GM18505 (cell line): ENCODE data around the gene SHROOM1.
A peak's percentile ranks its signal among the peaks of the same experiment; 100 is the strongest.
"Not testable (repeated sequence)": the region's sequence is repeated elsewhere in the genome, so short reads cannot be mapped to it uniquely, and the experiment has no call there.

Experiments used
- ATAC-seq: cut with Tn5 transposase; IDR thresholded peaks from one replicate; pipeline ENCODE4 v1.9.1; 2021; ENCODE audit not compliant: unreplicated experiment
- POLR2A ChIP-seq: IDR thresholded peaks from 4 replicates; pipeline ENCODE4 v1.6.1; 2011; ENCODE audit warnings: borderline replicate concordance; ENCODE audit not compliant: insufficient read depth, insufficient read length; ENCODE audit errors: extremely low read depth

The SHROOM1 gene

DNA sequence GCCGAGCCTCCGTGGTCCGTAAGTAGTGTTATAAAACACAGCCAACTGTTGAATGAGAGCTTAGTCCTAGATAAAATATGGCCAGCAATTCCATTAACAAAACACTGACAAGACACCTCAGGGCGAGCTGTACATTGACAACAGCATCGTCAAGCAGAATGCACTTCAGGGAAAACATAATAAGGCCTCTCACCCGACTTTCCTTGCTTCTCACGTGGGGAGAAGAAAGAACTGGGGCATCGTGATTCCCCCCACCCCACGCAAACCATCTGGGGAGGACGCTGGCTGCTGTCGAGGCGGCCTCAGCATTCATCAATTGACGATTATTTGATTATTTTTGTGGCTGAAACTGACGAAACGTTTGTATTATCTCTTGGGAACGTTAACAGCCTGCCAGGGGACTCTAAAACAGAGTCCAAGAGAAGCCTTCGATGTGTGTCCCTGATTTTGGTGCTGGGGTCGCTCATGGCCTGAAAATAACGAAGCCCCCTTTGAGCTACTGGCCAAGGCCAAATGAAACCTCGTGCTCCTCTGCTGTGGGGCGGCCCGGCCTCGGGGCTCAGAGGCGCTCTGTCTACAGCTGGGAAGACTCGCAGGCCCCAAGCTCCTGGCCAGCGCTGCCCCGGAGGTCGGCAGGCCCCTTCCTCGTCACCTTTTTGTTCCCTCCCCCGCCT is 35.4 kb upstream of the SHROOM1 start:
- no peak for TF ChIP-seq POLR2A
- peak; percentile 15 for ATAC-seq

- no peak for TF ChIP-seq POLR2A
- ATAC-seq, result no peak
Observed at GRCh38 chr5:132860742-132861141, 30.3 kb upstream of the SHROOM1 start.

DNA sequence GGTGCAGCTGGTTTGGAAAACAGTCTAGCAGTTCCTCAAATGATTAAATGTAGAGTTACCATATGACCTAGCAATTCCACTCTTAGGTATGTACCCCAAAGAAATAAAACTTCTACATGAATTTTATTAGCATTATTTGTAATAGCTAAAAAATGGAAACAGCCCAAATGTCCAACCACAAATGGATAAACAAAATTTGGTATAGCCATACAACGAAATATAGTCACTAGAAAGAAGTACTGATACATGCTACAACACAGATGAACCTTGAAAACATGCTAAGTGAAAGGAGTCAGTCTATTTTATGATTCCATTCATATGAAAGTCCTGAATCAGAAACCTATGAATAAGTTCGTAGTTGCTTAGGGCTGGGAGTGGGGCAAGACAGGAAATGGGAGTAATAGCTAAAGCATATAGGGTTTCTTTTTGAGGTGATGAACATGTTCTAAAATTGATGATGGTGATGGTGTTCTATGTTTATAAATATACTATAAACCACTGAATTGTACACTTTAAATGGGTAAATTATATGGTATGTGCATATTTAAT is 29.5 kb upstream of the SHROOM1 start:
- TF ChIP-seq POLR2A, result no peak
- ATAC-seq, result no peak

DNA sequence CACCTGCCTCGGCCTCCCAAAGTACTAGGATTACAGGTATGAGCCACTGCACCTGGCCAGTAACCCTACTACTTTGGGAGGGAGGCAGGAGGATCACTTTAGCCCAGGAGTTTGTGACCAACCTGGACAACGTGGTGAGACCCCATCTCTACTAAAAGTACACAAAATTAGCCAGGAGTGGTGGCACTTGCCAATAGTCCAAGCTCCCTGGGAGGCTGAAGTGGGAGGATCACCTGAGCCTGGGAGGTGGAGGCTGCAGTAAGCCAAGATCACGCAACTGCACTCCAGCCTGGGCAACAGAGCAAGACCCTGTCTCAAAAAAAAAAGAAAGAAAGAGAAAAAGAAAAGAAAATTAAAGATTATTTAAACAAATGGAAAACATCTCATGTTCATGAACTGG is 25.6 kb upstream of the SHROOM1 start:
- TF ChIP-seq POLR2A, result no peak
- ATAC-seq, result no peak

GRCh38 chr5:132854992-132855391 is 24.5 kb upstream of the SHROOM1 start:
- not testable (repeated sequence) for ATAC-seq

- no peak for TF ChIP-seq POLR2A
- no peak for ATAC-seq
Observed at GRCh38 chr5:132854301-132854700, 23.9 kb upstream of the SHROOM1 start.

DNA sequence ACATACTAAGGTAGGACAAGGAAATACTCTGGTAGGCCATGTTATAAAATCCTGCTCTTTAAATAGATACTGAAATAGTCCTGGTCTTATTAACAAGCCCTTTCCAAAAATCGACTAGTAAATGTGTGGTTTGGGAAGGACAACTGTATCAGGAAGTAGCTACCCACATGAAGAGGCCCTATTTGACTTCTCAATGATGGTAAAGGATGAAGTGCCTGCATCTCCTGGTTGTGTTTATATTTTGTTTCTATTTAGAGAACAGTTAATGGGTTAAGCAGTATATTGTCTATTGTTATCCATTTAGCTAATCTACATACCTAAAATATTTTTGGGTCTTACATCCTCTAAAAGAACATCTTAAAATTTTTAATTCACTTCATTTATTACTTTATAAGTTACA is 23.3 kb upstream of the SHROOM1 start:
- TF ChIP-seq POLR2A, result no peak
- ATAC-seq, result no peak

DNA sequence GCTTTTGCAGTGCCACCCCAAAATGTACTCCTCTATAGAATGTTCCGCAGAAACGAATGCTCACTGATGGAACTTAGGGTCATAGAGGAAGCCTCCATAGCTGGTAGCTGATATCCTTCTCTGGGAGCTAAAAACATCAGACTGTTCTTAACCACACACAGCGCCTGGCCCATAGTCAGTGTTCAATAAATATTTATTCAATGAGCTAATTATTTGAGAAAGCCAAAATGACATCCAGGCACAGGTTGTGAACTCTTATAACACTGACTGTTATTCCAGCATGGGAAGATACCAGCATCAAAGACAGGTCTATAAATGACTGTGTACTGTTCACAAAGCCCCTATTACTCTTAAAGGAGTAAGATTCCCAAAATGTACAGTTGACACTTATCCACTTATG is 22.9 kb upstream of the SHROOM1 start:
- TF ChIP-seq POLR2A, result no peak
- no peak for ATAC-seq

DNA sequence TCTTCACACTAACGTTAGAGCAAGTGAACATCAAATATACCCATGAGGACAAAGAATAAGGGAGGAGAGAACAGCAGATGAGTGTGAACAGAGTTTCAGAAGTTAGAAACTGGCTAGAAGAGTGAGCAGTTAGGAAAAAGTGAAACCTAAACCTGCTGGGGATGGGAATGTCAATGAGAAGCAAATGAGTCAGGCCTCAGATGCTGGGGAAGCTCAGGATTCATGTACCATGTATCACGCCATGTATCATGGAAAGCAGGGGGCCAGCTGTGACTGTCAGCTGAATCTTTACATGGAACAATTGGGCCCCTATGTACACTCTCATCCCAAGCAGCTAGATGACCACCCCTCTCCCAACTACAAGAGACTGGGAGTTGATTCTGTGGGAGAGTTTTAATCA is 19.6 kb upstream of the SHROOM1 start:
- no peak for ATAC-seq
- TF ChIP-seq POLR2A, result no peak

GRCh38 chr5:132849347-132849746 is 18.9 kb upstream of the SHROOM1 start:
- no peak for TF ChIP-seq POLR2A
- no peak for ATAC-seq

GRCh38 chr5:132848270-132848669 is 17.8 kb upstream of the SHROOM1 start:
- ATAC-seq, result no peak
- no peak for TF ChIP-seq POLR2A

DNA sequence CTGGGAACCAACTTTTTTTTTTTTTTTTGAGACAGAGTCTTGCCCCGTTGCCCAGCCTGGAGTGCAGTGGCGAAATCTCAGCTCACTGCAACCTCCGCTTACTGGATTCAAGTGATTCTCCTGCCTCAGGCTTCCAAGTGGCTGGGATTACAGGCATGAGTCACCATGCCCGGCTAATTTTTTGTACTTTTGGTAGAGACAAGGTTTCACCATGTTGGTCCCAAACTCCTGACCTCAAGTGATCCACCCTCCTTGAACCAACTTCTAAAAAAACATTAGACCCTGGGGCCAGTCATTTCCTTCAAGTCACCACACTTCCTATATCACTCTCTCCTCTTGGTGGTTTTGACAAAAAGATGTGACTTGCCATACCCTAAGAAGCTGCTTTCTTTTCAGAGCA is 10.9 kb upstream of the SHROOM1 start:
- TF ChIP-seq POLR2A, result no peak
- no peak for ATAC-seq

- no peak for TF ChIP-seq POLR2A
- ATAC-seq, result no peak
Observed at GRCh38 chr5:132840896-132841295, 10.4 kb upstream of the SHROOM1 start.

DNA sequence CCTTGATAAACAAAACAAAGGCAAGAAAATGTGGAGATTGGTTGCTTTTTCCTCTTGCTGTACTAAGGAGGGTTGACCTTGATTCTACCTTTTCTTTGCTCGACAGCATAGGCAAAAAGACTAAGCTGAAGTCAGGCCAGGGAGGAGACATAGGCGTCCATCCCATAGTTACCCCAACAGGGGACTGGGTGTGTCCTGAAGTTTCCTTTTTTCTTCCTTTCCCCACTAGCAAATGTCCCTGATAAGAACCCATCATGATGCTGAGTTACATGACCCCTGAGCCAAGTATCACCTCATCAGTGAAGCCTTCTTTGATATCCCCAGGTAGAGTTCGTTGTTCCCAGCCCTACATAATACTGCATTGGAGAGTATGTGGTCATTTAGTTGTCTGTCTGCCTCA is 9.9 kb upstream of the SHROOM1 start:
- no peak for ATAC-seq
- TF ChIP-seq POLR2A, result no peak

DNA sequence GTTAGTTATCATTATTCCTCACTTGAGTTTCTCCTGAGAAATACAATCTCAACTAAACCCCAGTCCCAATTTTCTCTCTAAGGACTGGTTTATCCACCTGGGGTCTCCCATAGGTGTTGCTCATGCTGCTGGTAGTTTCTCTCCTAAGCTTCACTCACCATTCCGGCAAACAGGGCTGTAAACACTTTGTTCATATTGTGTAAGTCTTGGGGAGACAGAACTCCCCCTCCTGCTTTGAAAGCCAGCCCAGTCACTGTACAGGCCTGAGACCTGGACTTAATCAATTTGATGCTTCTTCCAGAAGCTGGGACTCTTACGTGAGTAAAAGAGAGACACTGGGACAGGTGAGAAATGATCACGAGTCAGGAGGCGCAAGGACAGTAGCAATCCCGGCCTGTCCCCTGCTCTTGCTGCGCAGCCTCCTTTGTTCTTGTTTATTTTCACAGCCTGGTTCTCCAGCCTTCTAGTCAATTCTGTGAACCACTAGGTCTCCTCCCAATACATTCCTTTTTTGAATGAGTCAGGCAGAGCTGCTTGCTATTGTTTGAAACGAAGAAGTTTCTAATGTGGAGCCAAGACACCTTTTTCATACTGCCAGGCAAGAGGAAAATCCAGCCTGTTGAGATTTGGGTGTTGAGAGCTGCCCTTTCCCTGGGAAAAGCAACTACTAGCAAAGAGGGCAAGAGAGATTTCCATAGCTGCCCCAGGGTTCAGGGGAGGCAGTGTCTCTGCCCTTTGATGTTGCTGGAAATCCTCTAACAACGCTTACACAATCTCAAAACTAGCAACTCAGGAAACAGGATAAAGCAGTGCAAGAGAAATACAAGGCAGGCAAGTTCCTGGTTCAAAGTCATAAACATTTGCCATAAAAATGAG is 9.2 kb upstream of the SHROOM1 start:
- no peak for ATAC-seq
- no peak for TF ChIP-seq POLR2A
